ENCODE results near the gene RPS16. TPM values are rescaled to one million over a fixed set of nuclear protein-coding genes. Genes with fewer than 3 reads are reported as not detected.

RPS16 gene
- polyA plus RNA-seq, 3 donors = 1,189 to 1,428 (median 1,311) TPM

DNA sequence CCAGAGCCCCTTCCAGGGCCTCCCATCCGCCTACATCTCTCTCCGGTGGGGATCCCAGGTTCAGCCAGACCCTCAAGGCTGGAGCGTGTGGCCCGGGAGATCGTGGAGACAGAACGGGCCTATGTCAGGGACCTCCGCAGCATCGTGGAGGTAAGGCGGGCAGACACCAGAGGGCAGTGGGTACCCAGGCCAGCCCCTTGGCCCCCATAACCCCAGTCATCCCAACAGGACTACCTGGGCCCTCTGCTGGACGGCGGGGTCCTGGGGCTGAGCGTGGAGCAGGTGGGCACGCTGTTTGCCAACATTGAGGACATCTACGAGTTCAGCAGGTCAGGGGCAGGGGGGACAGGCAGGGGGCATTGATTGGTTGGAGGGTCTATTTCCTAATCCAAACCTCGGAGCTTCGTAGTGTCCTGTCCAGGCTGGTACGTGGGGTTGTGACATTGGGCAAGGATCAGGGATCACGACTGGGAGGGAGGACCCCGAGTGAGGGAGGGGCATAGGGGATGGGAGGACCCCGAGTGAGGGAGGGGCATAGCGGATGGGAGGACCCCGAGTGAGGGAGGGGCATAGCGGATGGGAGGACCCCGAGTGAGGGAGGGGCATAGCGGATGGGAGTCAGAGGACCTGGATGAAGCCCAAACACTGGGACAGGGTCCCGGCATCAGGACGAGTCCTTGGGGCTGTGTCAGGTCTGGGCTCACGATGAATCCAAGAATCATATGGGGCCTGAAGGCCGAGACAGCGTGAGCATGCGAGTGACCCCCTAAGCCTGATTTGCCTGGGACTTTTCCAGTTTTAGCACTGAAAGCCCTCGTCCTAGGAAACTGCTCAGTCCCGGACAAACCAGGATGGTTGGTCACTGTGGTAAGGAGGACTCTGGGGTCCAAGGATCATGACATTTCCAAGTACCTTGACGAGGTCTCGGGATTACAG, 20.4 kb downstream of the RPS16 start:
- DNase-seq (ENCODE audit: extremely low read depth in 1 of 11, low read depth in 9 of 11, low spot score in 4 of 11) = no peak

DNA sequence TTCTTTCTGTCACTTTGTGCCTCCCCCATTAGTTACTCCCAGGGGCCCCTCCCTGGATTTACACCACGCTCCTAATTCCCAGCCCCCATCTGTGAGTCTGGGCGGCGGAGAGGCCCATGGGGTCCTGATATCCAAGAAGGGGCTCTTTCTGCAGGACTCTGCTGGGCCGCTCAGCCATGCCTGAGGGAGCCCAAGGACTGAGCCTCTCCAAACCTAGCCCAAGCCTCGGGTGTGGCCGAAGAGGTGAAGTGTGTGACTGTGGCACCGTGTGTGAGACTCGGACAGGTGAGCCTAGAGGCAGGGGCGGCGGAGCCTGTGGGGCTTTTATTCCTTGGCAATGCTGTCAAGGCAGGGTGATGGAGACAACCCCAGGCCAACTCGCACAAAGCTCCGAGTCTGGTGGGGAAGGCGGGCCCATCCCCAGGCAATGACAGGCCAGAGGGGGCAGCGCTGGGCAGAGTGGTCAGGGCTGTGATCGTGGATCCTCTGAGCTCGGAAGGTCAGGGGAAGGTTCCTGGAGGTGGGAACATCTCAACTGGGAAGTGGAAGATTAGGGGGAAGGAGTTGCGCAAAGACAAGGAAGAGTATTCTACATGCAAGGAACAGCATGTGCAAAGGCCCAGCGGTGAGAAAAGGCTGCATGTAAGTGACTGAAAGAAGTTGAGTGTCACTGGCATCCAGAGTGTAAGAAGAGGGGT, 21.7 kb downstream of the RPS16 start:
- no peak for DNase-seq (ENCODE audit: extremely low read depth in 1 of 11, low read depth in 9 of 11, low spot score in 4 of 11)

GRCh38 chr19:39413272-39413910, 22.4 kb downstream of the RPS16 start:
- peak in 4 of 11 donors; percentile 68 to 80 (median 72) for DNase-seq (ENCODE audit: extremely low read depth in 1 of 11, low read depth in 9 of 11, low spot score in 4 of 11)

DNA sequence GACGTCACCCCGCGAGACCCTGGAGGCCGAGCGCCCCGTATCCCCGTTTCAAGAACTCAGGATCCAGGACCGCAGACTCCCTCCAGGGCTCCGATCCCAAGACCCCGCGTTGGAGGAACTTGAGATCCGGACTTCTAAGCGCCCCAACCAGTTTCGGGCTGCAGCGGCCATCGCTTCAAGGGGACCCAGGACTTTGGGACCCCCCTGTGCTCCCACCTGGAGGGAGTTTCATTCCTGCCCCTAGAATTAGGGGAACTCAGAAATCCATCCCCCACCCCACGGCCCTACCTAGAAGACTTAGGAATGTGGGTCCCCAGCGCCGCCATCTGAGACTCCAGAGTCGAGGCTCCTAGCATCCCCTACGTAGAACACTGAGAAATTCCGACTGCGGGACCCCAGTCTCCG, 22.9 kb downstream of the RPS16 start:
- DNase-seq (ENCODE audit: extremely low read depth in 1 of 11, low read depth in 9 of 11, low spot score in 4 of 11) = no peak

DNA sequence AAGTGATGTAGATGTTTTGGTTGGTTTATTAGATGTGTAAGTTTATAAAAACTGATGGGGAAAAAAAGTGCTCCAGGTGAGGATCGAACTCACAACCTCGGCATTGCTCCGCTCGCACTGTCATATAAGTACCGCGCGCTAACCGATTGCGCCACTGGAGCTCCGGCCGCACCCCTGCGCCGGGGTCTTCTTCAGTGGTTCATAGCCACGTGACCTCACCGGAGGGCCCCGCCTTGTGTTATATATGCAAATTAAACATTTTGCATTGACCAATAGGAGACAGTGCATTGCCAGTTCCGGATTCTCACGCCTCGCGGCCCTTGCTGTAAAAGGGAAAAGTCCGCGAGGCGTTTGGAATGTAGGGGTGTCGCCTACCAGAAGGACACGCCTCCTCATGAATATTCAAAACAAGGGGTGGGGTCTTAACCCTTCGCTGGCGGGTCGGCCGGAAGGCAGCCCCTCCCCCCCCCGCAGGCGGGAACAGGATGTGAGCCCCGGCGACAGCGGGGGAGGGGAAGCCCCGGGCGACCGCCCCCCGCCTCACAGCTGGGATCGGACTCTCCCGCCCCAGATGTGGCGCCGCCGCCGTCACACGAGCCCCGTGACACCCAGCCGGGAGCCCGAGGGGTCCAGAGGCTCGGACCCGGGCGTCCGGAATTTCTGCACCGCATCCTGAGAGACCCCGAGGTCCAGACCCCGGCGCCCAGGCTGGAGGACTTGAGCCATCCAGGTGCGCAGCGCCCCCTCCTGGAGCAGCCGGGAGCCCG, 23.5 kb downstream of the RPS16 start, which contains the start of gene PLEKHG2:
TSS of gene PLEKHG2 (plus strand) at position 570 of the 767 bp plus-strand sequence. CDS start 1,418 bp downstream, outside the sequence.
- peak; percentile 95 to 99 (median 99) for DNase-seq (ENCODE audit: extremely low read depth in 1 of 11, low read depth in 9 of 11, low spot score in 4 of 11)

- peak in 9 of 11 donors; percentile 77 to 89 (median 83) for DNase-seq (ENCODE audit: extremely low read depth in 1 of 11, low read depth in 9 of 11, low spot score in 4 of 11)
Observed at GRCh38 chr19:39411832-39412099, 24.0 kb downstream of the RPS16 start.

GRCh38 chr19:39411081-39411831, 24.5 kb downstream of the RPS16 start:
- no peak for DNase-seq (ENCODE audit: extremely low read depth in 1 of 11, low read depth in 9 of 11, low spot score in 4 of 11)

- no peak for DNase-seq (ENCODE audit: extremely low read depth in 1 of 11, low read depth in 9 of 11, low spot score in 4 of 11)
Observed at GRCh38 chr19:39410831-39411080, 25.0 kb downstream of the RPS16 start.

DNA sequence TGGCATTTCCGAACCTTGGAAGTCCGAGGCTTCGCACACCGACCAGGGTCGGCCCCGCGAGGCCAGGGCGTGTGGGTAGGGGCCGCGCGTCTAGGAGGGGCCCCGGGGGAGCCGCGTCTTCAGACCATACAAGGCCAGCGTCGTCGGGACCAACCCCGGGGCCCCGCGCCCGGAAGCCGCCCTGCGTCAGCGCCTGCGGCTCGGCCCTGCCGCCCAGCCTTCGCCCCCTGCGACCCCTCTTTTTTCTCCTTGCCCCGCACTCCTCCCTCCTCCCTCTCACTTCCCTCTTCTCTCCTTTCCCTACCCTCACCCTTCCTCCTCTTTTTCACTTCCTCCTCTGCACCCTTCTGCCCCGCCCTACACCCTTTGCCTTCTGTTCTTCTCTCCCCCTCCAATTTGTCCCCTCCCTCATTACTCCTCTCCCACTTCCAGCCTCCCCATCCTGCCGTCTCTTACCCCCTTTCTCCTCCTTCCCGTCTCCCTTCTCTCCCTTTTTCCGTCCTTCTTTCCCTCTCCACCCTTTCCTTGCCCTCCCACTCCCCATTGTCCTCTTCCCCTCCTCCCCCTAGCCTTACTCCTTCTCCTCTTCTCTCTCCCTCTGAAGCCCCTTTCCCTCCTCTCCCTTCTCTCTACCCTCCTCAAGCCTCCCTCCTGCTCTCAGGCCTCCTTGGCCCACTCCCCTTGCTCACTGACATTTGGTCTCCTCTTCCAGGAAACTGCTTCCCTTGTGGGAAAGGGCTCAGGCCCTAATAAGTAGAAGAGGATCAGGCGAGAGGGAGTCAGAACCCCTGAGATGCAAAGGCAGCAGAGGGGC, 25.5 kb downstream of the RPS16 start:
- DNase-seq (ENCODE audit: extremely low read depth in 1 of 11, low read depth in 9 of 11, low spot score in 4 of 11) = no peak

DNA sequence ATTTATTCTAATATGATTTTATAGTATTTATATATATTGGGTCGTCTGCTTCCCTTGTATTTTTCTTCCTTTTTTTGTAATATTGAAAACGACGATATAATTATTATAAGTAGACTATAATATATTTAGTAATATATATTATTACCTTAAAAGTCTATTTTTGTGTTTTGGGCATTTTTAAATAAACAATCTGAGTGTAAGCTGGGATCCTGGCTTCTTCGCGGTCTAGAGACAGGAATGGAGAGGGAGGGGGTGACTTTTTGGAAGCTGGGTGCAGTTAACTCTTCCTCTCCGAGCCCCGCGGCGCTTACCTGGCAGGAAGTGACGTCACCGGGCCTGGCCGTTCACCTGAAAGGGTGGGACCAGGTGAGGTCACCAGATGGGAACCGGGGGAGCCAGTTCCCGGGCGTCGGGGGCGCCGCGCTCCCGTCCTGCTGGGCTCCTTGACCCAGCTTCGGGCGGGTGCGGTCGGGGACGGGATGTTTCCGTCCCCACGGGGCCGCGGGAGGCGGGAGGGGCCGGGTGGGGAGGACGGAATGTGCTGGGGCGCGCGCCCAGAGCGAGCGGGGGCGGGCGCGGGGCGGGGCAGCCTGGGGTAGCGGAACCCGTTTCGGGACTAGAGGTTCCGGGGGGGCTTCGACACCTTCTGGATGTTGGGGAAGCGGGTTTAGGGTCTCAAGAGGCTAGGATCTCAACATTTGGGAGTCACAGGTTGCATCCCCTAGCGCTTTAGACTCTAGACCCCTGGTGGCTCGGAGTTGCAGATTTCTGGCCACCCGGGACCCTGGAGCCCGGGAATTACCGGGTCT, 26.3 kb downstream of the RPS16 start:
- peak in 3 of 11 donors; percentile 71 to 73 (median 73) for DNase-seq (ENCODE audit: extremely low read depth in 1 of 11, low read depth in 9 of 11, low spot score in 4 of 11)

DNA sequence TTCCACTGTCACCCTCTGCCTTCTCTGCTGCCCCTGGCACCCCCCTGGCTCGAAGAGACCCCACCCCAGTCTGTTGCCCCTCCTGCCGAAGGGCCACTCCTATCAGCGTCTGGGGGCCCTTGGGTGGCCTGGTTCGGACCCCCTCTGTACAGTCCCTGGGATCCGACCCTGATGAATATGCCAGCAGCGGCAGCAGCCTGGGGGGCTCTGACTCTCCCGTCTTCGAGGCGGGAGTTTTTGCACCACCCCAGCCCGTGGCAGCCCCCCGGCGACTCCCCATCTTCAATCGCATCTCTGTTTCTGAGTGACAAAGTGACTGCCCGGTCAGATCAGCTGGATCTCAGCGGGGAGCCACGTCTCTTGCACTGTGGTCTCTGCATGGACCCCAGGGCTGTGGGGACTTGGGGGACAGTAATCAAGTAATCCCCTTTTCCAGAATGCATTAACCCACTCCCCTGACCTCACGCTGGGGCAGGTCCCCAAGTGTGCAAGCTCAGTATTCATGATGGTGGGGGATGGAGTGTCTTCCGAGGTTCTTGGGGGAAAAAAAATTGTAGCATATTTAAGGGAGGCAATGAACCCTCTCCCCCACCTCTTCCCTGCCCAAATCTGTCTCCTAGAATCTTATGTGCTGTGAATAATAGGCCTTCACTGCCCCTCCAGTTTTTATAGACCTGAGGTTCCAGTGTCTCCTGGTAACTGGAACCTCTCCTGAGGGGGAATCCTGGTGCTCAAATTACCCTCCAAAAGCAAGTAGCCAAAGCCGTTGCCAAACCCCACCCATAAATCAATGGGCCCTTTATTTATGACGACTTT, 27.1 kb downstream of the RPS16 start:
- no peak for DNase-seq (ENCODE audit: extremely low read depth in 1 of 11, low read depth in 9 of 11, low spot score in 4 of 11)

DNA sequence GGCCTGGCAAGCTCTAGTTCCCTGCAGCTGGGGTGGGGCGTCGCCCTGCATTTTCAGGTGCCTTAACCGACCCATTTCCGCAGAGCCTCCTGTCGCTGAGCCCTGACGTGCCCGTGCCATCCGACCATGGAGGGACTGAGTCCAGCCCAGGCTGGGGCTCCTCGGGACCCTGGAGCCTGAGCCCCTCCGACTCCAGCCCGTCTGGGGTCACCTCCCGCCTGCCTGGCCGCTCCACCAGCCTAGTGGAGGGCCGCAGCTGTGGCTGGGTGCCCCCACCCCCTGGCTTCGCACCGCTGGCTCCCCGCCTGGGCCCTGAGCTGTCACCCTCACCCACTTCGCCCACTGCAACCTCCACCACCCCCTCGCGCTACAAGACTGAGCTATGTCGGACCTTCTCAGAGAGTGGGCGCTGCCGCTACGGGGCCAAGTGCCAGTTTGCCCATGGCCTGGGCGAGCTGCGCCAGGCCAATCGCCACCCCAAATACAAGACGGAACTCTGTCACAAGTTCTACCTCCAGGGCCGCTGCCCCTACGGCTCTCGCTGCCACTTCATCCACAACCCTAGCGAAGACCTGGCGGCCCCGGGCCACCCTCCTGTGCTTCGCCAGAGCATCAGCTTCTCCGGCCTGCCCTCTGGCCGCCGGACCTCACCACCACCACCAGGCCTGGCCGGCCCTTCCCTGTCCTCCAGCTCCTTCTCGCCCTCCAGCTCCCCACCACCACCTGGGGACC, 27.9 kb downstream of the RPS16 start:
- no peak for DNase-seq (ENCODE audit: extremely low read depth in 1 of 11, low read depth in 9 of 11, low spot score in 4 of 11)

- no peak for DNase-seq (ENCODE audit: extremely low read depth in 1 of 11, low read depth in 9 of 11, low spot score in 4 of 11)
Observed at GRCh38 chr19:39407410-39407659, 28.4 kb downstream of the RPS16 start.

- peak in 6 of 11 donors; percentile 67 to 80 (median 73) for DNase-seq (ENCODE audit: extremely low read depth in 1 of 11, low read depth in 9 of 11, low spot score in 4 of 11)
Observed at GRCh38 chr19:39406656-39407409, 28.9 kb downstream of the RPS16 start, which contains the start of gene ZFP36. Gene ZFP36, plus strand, starts transcription at chr19:39406847. Its CDS starts 58 bp downstream, at chr19:39406905.

Measured in renal cortex interstitium (tissue), 11 donors.